Activated naive CD8-positive, alpha-beta T cell treated with anti-CD3 and anti-CD28 coated beads for 36 hours (primary cell): ENCODE results near the gene DYRK1B. TPM values are rescaled to one million over a fixed set of nuclear protein-coding genes. Genes with fewer than 3 reads are reported as not detected.
"Not testable (repeated sequence)": the region's sequence is repeated elsewhere in the genome, so short reads cannot be mapped to it uniquely, and the experiment has no call there.

Experiments
- DNase-seq: peaks from one replicate; pipeline ENCODE4 v3.0.0; 2021
- H3K27ac Mint-ChIP-seq: one replicate; pipeline ENCODE4 v1.8.0; 2022; ENCODE audit warnings: mild to moderate bottlenecking, moderate library complexity, mixed read lengths
- H3K27me3 Mint-ChIP-seq: one replicate; pipeline ENCODE4 v1.8.0; 2022; ENCODE audit warnings: mild to moderate bottlenecking, mixed read lengths
- H3K36me3 Mint-ChIP-seq: one replicate; pipeline ENCODE4 v1.8.0; 2021; ENCODE audit warnings: mild to moderate bottlenecking, mixed read lengths
- H3K4me1 Mint-ChIP-seq: one replicate; pipeline ENCODE4 v1.8.0; 2021; ENCODE audit warnings: mixed read lengths
- H3K4me3 Mint-ChIP-seq: one replicate; pipeline ENCODE4 v1.8.0; 2022; ENCODE audit warnings: mild to moderate bottlenecking, moderate library complexity, mixed read lengths
- H3K9me3 Mint-ChIP-seq: one replicate; pipeline ENCODE4 v1.8.0; 2022; ENCODE audit warnings: mixed read lengths
- total RNA-seq, 2 experiments: library from RNA; stranded (reverse); gene quantifications; one replicate each; pipeline ENCODE4 v1.2.3, GENCODE V29; 2021

The DYRK1B gene
- total RNA-seq: 1 to 10 TPM; 3.8 to 4.9 TPM

- H3K27ac Mint-ChIP-seq: peak within 1 kb of the TSS; percentile 49
- peak within 1 kb of the TSS; percentile 67 for H3K4me3 Mint-ChIP-seq
- H3K36me3 Mint-ChIP-seq: peaks cover 55% of the 10 kb centered on the region
- no peaks in the 10 kb centered on the region for H3K9me3 Mint-ChIP-seq
- DNase-seq: peak; percentile 94
- peaks cover 30% of the 10 kb centered on the region for H3K4me1 Mint-ChIP-seq
- H3K27me3 Mint-ChIP-seq: no peaks in the 10 kb centered on the region
Measured at GRCh38 chr19:39833464-39834286, at the start of gene DYRK1B. Gene DYRK1B, minus strand, starts transcription at chr19:39834162. Its CDS starts 2,295 bp downstream, at chr19:39831867.

DNA sequence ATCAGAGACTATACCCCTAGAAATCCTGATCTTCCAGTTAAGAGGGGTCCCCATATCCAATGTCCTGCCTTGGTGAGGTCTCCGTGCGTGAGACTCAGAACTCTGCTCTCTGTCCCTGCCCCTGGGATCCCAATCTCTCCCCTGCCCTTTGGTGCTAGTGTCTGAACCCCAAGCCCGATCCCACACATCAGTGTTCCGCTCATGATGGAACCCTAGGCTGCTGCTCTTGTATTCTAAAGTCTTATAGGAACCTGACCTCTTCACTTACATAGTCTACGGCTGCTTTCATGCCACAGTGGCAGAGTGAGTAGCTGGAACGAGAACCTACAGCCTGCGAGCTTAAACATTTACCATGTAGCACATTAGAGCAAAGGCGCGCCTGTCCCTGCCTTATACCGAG, 48.7 kb upstream of the DYRK1B start:
- H3K4me3 Mint-ChIP-seq, H3K27me3 Mint-ChIP-seq, DNase-seq, H3K4me1 Mint-ChIP-seq, H3K36me3 Mint-ChIP-seq, H3K9me3 Mint-ChIP-seq, H3K27ac Mint-ChIP-seq: not testable (repeated sequence)

GRCh38 chr19:39881495-39882110, 47.6 kb upstream of the DYRK1B start:
- H3K4me3 Mint-ChIP-seq, H3K27me3 Mint-ChIP-seq, H3K9me3 Mint-ChIP-seq, H3K27ac Mint-ChIP-seq, H3K4me1 Mint-ChIP-seq, H3K36me3 Mint-ChIP-seq: not testable (repeated sequence)
- peak; percentile 32 for DNase-seq

- DNase-seq, H3K4me3 Mint-ChIP-seq, H3K27me3 Mint-ChIP-seq, H3K9me3 Mint-ChIP-seq, H3K36me3 Mint-ChIP-seq, H3K27ac Mint-ChIP-seq, H3K4me1 Mint-ChIP-seq: not testable (repeated sequence)
Measured at GRCh38 chr19:39880241-39880640, 46.3 kb upstream of the DYRK1B start.

- not testable (repeated sequence) for H3K27me3 Mint-ChIP-seq, H3K4me3 Mint-ChIP-seq, H3K9me3 Mint-ChIP-seq, DNase-seq, H3K36me3 Mint-ChIP-seq, H3K4me1 Mint-ChIP-seq, H3K27ac Mint-ChIP-seq
Measured at GRCh38 chr19:39879796-39880195, 45.8 kb upstream of the DYRK1B start.

- not testable (repeated sequence) for H3K36me3 Mint-ChIP-seq, H3K9me3 Mint-ChIP-seq, H3K4me3 Mint-ChIP-seq, H3K27me3 Mint-ChIP-seq, H3K4me1 Mint-ChIP-seq, H3K27ac Mint-ChIP-seq, DNase-seq
Measured at GRCh38 chr19:39878866-39879265, 44.9 kb upstream of the DYRK1B start.

- Mint-ChIP-seq H3K4me3 (no peak overlapping the region), H3K36me3 (peaks cover 3% of the 10 kb centered on the region), H3K27me3 (no peaks in the 10 kb centered on the region), H3K9me3 (no peaks in the 10 kb centered on the region), H3K4me1 (no peaks in the 10 kb centered on the region), H3K27ac (no peak overlapping the region)
- DNase-seq: no peak
Measured at GRCh38 chr19:39878398-39878797, 44.4 kb upstream of the DYRK1B start.

DNA sequence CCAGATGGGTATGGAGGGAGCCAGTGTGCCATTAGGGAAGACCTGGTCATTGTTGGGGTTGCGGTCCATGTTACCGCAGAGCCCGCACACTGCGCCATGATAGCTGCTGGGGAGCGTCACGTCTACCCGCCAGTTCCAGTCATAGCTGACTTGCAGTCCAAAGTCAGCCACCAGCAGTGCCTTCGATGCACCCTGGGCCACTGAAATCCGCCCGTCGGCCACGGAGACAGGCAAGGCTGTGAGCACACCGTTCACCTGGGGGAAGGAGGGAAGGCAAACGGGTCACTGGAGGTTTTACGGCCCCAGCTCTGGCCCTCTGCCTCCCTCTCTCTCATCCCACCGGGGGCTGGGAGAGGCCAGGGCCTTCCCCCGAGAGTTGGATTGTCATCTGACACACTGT, 44.0 kb upstream of the DYRK1B start:
- not testable (repeated sequence) for H3K9me3 Mint-ChIP-seq, H3K4me3 Mint-ChIP-seq, H3K27me3 Mint-ChIP-seq, H3K4me1 Mint-ChIP-seq, H3K27ac Mint-ChIP-seq, DNase-seq, H3K36me3 Mint-ChIP-seq

GRCh38 chr19:39877488-39877887, 43.5 kb upstream of the DYRK1B start:
- H3K9me3 Mint-ChIP-seq, H3K4me3 Mint-ChIP-seq: not testable (repeated sequence)

GRCh38 chr19:39876486-39876885, 42.5 kb upstream of the DYRK1B start:
- H3K4me3 Mint-ChIP-seq, H3K4me1 Mint-ChIP-seq, DNase-seq, H3K36me3 Mint-ChIP-seq, H3K27me3 Mint-ChIP-seq, H3K27ac Mint-ChIP-seq, H3K9me3 Mint-ChIP-seq: not testable (repeated sequence)

More at GRCh38 chr19:39877488-39877887, 43.5 kb upstream of the DYRK1B start:
- H3K36me3 Mint-ChIP-seq, H3K27me3 Mint-ChIP-seq, H3K27ac Mint-ChIP-seq, H3K4me1 Mint-ChIP-seq, DNase-seq: not testable (repeated sequence)

DNA sequence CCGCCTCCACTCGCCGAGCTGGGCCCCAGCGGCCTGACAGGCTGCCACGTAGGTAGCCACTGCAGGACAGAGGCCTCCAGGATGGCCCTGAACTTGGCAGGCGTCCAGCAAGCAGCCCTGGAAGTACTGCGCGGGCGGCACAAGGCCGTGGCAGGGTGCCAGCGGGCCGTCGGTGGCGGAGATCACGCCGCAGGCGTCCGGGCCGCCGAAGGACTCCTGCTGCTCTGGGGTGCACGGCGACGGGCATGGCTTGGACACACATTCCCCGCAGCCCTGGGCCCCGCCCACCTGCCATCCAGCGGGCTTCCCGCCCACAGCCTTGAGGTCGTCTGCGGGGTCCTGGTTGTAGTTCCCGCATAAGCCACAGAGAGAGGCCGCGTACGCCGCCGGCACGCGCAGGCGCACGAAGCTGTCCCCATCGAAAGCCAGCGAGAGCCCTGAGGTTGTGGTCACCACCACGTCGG, 41.5 kb upstream of the DYRK1B start:
- DNase-seq, H3K27me3 Mint-ChIP-seq, H3K4me1 Mint-ChIP-seq, H3K9me3 Mint-ChIP-seq, H3K27ac Mint-ChIP-seq, H3K36me3 Mint-ChIP-seq, H3K4me3 Mint-ChIP-seq: not testable (repeated sequence)

- H3K27me3 Mint-ChIP-seq: no peaks in the 10 kb centered on the region
- H3K36me3 Mint-ChIP-seq: peaks cover 4% of the 10 kb centered on the region
- H3K9me3 Mint-ChIP-seq: no peaks in the 10 kb centered on the region
- no peak for DNase-seq
- no peak overlapping the region for H3K4me3 Mint-ChIP-seq
- H3K27ac Mint-ChIP-seq: no peak overlapping the region
- H3K4me1 Mint-ChIP-seq: no peaks in the 10 kb centered on the region
Measured at GRCh38 chr19:39874404-39874803, 40.4 kb upstream of the DYRK1B start.

DNA sequence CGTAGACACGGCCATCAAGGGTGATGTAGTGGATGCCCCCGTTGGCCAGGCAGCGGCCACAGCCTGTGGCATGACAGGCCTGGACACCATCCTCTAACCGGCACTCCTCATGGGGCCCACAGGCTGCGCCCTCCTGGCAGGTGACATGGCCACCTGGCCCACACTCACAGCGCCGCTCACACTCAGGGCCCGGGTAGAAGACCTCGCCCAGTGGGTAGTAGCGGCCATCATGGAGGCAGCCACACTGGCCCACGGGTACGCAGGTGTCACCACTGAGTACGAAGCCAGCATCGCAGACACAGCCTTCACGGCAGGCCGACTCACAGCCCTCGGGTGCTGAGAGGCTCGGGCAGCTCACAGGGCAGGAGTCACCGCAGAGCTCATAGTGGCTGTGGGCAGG, 39.4 kb upstream of the DYRK1B start:
- H3K36me3 Mint-ChIP-seq: peaks cover 6% of the 10 kb centered on the region
- DNase-seq: no peak
- no peak overlapping the region for H3K4me3 Mint-ChIP-seq
- no peak overlapping the region for H3K27ac Mint-ChIP-seq
- H3K9me3 Mint-ChIP-seq: no peaks in the 10 kb centered on the region
- no peaks in the 10 kb centered on the region for H3K4me1 Mint-ChIP-seq
- H3K27me3 Mint-ChIP-seq: no peaks in the 10 kb centered on the region

GRCh38 chr19:39871886-39872866, 38.2 kb upstream of the DYRK1B start:
- Mint-ChIP-seq H3K27ac (no peak overlapping the region), H3K4me1 (no peaks in the 10 kb centered on the region), H3K4me3 (no peak overlapping the region)

GRCh38 chr19:39871362-39871761, 37.4 kb upstream of the DYRK1B start:
- Mint-ChIP-seq H3K27me3 (no peaks in the 10 kb centered on the region), H3K9me3 (no peaks in the 10 kb centered on the region), H3K4me1 (no peaks in the 10 kb centered on the region), H3K36me3 (peaks cover 4% of the 10 kb centered on the region), H3K27ac (no peak overlapping the region), H3K4me3 (no peak overlapping the region)
- DNase-seq: no peak

More at GRCh38 chr19:39871886-39872866, 38.2 kb upstream of the DYRK1B start:
- DNase-seq: no peak
- no peaks in the 10 kb centered on the region for H3K27me3 Mint-ChIP-seq
- peaks cover 4% of the 10 kb centered on the region for H3K36me3 Mint-ChIP-seq
- no peaks in the 10 kb centered on the region for H3K9me3 Mint-ChIP-seq
